Measurements from ENCODE around the gene F5. TPM values are rescaled to one million over a fixed set of nuclear protein-coding genes. Genes with fewer than 3 reads are reported as not detected.

F5 gene
- total and polyA plus RNA-seq, 10 of the 15 experiments (the other 5 are each of a cell fraction or from before 2014, with no cell fraction given): under 0.01 to 3.8 (median 0.40) TPM

DNA sequence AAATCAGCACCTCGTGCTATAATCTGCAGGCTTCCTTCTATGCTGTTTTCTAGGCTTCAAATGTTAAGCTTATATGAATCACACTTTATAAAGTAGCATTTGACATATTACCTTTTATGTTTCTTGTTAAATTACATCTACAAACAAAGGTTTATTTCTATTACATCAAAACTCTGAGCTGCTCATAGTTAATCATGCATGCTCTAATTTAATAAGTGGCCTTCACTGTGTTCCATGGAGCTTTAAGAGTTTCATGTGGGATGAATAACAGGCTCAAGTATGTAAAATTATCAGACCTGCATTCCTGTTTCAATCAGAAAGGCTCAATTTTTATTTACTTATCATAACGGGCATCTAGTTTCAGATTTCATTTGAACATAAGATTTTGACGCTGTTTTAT lies 113.5 kb downstream of the F5 start (continued):
- TF ChIP-seq, protein P1, sequence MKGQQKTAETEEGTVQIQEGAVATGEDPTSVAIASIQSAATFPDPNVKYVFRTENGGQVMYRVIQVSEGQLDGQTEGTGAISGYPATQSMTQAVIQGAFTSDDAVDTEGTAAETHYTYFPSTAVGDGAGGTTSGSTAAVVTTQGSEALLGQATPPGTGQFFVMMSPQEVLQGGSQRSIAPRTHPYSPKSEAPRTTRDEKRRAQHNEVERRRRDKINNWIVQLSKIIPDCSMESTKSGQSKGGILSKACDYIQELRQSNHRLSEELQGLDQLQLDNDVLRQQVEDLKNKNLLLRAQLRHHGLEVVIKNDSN (IDR thresholded peaks at IDR 0.05; ENCODE audit: borderline replicate concordance, extremely low read length, insufficient read depth, low read depth, low read length): no peak

GRCh38 chr1:169468982-169469381 lies 117.3 kb downstream of the F5 start:
- Histone ChIP-seq H3K9me3 (replicated peaks; ENCODE audit: control insufficient read depth, insufficient read depth, low read length) (no peaks in the 10 kb centered on the region), H3K27me3 (replicated peaks in 1 of 2; ENCODE audit: control insufficient read depth in 2 of 2, insufficient read depth in 2 of 2, low read length in 1 of 2) (no peaks in the 10 kb centered on the region), H3K36me3 (ENCODE audit: control insufficient read depth in 2 of 2, insufficient read depth in 2 of 2, low read length in 1 of 2) (peaks cover 0 to 3% of the 10 kb centered on the region in 2 experiments; a peak in 1 of 4 replicates), H3K9ac (ENCODE audit: control insufficient read depth, insufficient read depth, low read length) (no peak overlapping the region), H4K20me1 (ENCODE audit: control insufficient read depth, insufficient read depth) (no peaks in the 10 kb centered on the region), H3K79me2 (ENCODE audit: control insufficient read depth, insufficient read depth, low read length) (no peaks in the 10 kb centered on the region), H3K27ac (ENCODE audit: control insufficient read depth, insufficient read depth) (no peak overlapping the region), H2AFZ (ENCODE audit: control insufficient read depth, low read depth, low read length) (no peak overlapping the region), H3K4me3 (no peak overlapping the region), H3K4me2 (ENCODE audit: control insufficient read depth, insufficient read depth) (no peak overlapping the region), H3K4me1 (ENCODE audit: control insufficient read depth, insufficient read depth, low read length) (no peaks in the 10 kb centered on the region)
- no TSS peak for BruUV-seq (replicated peaks)
- ChIA-PET POLR2A (interaction anchor here (0.6 kb wide), 1 partner anchor 269 kb away, joined by 4 read pairs; no protein-coding TSS in a partner anchor), RAD21 (ENCODE audit: unreplicated experiment) (no interaction called here), CTCF (interaction anchor here (1.0 to 1.9 kb wide), 5 partner anchors 8 to 866 kb away, joined by 3 to 7 read pairs (median 4); no protein-coding TSS in a partner anchor), SMC1A (ENCODE audit: uncharacterized antibody, unreplicated experiment) (interaction anchor here (1.1 kb wide), 1 partner anchor 89 kb away, joined by 3 read pairs; no protein-coding TSS in a partner anchor)
- FAIRE-seq (no peak), ATAC-seq (no peak), DNase-seq (ENCODE audit: low read depth, low spot score) (no peak)
- intact Hi-C loops (cut with micrococcal nuclease; ENCODE audit: unreplicated experiment) (loop anchor here (5.0 kb wide), 1 partner anchor 243 kb away; the partner anchor contains the start of gene SELL), in situ Hi-C loops (cut with MboI) (no loop called here)
- TF ChIP-seq RAD21 (IDR thresholded peaks at IDR 0.05; ENCODE audit: insufficient read depth, low read depth, low read length) (no peak), BCLAF1 (IDR thresholded peaks at IDR 0.05) (no peak), ZNF217 (IDR thresholded peaks at IDR 0.05) (no peak), CEBPB (IDR thresholded peaks at IDR 0.05; ENCODE audit: borderline replicate concordance in 1 of 2, low read depth in 2 of 2, low read length in 2 of 2) (no peak), JUNB (IDR thresholded peaks at IDR 0.05) (no peak), FOXK2 (IDR thresholded peaks at IDR 0.05) (no peak), GATAD2B (conservative IDR thresholded peaks at IDR 0.05; ENCODE audit: low read depth) (no peak), RFX5 (IDR thresholded peaks at IDR 0.05; ENCODE audit: low read depth, low read length) (no peak), PKNOX1 (IDR thresholded peaks at IDR 0.05) (no peak), NR2F1 (conservative IDR thresholded peaks at IDR 0.05) (no peak), HDGF (IDR thresholded peaks at IDR 0.05) (no peak)
- TF ChIP-seq, protein P2, sequence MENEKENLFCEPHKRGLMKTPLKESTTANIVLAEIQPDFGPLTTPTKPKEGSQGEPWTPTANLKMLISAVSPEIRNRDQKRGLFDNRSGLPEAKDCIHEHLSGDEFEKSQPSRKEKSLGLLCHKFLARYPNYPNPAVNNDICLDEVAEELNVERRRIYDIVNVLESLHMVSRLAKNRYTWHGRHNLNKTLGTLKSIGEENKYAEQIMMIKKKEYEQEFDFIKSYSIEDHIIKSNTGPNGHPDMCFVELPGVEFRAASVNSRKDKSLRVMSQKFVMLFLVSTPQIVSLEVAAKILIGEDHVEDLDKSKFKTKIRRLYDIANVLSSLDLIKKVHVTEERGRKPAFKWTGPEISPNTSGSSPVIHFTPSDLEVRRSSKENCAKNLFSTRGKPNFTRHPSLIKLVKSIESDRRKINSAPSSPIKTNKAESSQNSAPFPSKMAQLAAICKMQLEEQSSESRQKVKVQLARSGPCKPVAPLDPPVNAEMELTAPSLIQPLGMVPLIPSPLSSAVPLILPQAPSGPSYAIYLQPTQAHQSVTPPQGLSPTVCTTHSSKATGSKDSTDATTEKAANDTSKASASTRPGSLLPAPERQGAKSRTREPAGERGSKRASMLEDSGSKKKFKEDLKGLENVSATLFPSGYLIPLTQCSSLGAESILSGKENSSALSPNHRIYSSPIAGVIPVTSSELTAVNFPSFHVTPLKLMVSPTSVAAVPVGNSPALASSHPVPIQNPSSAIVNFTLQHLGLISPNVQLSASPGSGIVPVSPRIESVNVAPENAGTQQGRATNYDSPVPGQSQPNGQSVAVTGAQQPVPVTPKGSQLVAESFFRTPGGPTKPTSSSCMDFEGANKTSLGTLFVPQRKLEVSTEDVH (IDR thresholded peaks at IDR 0.05; ENCODE audit: low read depth, partially characterized antibody): no peak
- TF ChIP-seq, protein P3, sequence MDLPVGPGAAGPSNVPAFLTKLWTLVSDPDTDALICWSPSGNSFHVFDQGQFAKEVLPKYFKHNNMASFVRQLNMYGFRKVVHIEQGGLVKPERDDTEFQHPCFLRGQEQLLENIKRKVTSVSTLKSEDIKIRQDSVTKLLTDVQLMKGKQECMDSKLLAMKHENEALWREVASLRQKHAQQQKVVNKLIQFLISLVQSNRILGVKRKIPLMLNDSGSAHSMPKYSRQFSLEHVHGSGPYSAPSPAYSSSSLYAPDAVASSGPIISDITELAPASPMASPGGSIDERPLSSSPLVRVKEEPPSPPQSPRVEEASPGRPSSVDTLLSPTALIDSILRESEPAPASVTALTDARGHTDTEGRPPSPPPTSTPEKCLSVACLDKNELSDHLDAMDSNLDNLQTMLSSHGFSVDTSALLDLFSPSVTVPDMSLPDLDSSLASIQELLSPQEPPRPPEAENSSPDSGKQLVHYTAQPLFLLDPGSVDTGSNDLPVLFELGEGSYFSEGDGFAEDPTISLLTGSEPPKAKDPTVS (IDR thresholded peaks at IDR 0.05; ENCODE audit: low read depth, low read length): no peak

All from GM12878 (cell line).